ENCODE data around the gene CARD19.

CARD19 gene

GRCh38 chr9:93131599-93132286 lies 35.7 kb downstream of the CARD19 start:
- no peak for DNase-seq (ENCODE audit: low read depth in 2 of 2)

- DNase-seq (ENCODE audit: low read depth in 2 of 2) = no peak
Measured at GRCh38 chr9:93132287-93132927, 36.4 kb downstream of the CARD19 start.

GRCh38 chr9:93132946-93133680 lies 37.1 kb downstream of the CARD19 start:
- peak in 1 of 2 donors; percentile 25 for DNase-seq (ENCODE audit: low read depth in 2 of 2)

GRCh38 chr9:93133681-93134014 lies 37.6 kb downstream of the CARD19 start:
- no peak for DNase-seq (ENCODE audit: low read depth in 2 of 2)

- DNase-seq (ENCODE audit: low read depth in 2 of 2) = peak; percentile 79 to 83
Measured at GRCh38 chr9:93134015-93134739, 38.2 kb downstream of the CARD19 start, which contains the start of gene NINJ1. NINJ1 (minus strand) TSS chr9:93134251; CDS start chr9:93134217, 34 bp downstream.

- DNase-seq (ENCODE audit: low read depth in 2 of 2) = no peak
Measured at GRCh38 chr9:93134740-93135444, 38.9 kb downstream of the CARD19 start.

- no peak for DNase-seq (ENCODE audit: low read depth in 2 of 2)
Measured at GRCh38 chr9:93136011-93136440, 40.0 kb downstream of the CARD19 start.

GRCh38 chr9:93137362-93137761 lies 41.3 kb downstream of the CARD19 start:
- DNase-seq (ENCODE audit: low read depth in 2 of 2) = no peak

GRCh38 chr9:93138171-93138764 lies 42.3 kb downstream of the CARD19 start:
- DNase-seq (ENCODE audit: low read depth in 2 of 2) = no peak

GRCh38 chr9:93139365-93140182 lies 43.6 kb downstream of the CARD19 start:
- no peak for DNase-seq (ENCODE audit: low read depth in 2 of 2)

- no peak for DNase-seq (ENCODE audit: low read depth in 2 of 2)
Measured at GRCh38 chr9:93141771-93142483, 45.9 kb downstream of the CARD19 start.

- peak in 1 of 2 donors; percentile 19 for DNase-seq (ENCODE audit: low read depth in 2 of 2)
Measured at GRCh38 chr9:93143830-93144530, 48.0 kb downstream of the CARD19 start.

GRCh38 chr9:93146696-93147095 lies 50.7 kb downstream of the CARD19 start:
- DNase-seq (ENCODE audit: low read depth in 2 of 2) = peak in 1 of 2 donors; percentile 38

- DNase-seq (ENCODE audit: low read depth in 2 of 2) = no peak
Measured at GRCh38 chr9:93147632-93148031, 51.6 kb downstream of the CARD19 start.

GRCh38 chr9:93148721-93149120 lies 52.7 kb downstream of the CARD19 start:
- DNase-seq (ENCODE audit: low read depth in 2 of 2) = no peak

GRCh38 chr9:93149361-93149760 lies 53.3 kb downstream of the CARD19 start:
- no peak for DNase-seq (ENCODE audit: low read depth in 2 of 2)

GRCh38 chr9:93151097-93151784 lies 55.2 kb downstream of the CARD19 start:
- DNase-seq (ENCODE audit: low read depth in 2 of 2) = no peak

GRCh38 chr9:93154293-93154903 lies 58.4 kb downstream of the CARD19 start:
- no peak for DNase-seq (ENCODE audit: low read depth in 2 of 2)

All from activated CD8-positive, alpha-beta memory T cell treated with anti-CD3 and anti-CD28 coated beads for 4 hours (primary cell).